NCI-H128 (cell line): Measurements from ENCODE around the gene OCEL1.
A peak's percentile ranks its signal among the peaks of the same experiment; 100 is the strongest.
"Not testable (repeated sequence)": the region's sequence is repeated elsewhere in the genome, so short reads cannot be mapped to it uniquely, and the experiment has no call there.

Experiments
- DNase-seq: peaks from one replicate; lab custom pipeline; 2025; ENCODE audit not compliant: unreplicated experiment; lab: John Stamatoyannopoulos, UW

Gene OCEL1, protein sequence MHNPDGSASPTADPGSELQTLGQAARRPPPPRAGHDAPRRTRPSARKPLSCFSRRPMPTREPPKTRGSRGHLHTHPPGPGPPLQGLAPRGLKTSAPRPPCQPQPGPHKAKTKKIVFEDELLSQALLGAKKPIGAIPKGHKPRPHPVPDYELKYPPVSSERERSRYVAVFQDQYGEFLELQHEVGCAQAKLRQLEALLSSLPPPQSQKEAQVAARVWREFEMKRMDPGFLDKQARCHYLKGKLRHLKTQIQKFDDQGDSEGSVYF

DNA sequence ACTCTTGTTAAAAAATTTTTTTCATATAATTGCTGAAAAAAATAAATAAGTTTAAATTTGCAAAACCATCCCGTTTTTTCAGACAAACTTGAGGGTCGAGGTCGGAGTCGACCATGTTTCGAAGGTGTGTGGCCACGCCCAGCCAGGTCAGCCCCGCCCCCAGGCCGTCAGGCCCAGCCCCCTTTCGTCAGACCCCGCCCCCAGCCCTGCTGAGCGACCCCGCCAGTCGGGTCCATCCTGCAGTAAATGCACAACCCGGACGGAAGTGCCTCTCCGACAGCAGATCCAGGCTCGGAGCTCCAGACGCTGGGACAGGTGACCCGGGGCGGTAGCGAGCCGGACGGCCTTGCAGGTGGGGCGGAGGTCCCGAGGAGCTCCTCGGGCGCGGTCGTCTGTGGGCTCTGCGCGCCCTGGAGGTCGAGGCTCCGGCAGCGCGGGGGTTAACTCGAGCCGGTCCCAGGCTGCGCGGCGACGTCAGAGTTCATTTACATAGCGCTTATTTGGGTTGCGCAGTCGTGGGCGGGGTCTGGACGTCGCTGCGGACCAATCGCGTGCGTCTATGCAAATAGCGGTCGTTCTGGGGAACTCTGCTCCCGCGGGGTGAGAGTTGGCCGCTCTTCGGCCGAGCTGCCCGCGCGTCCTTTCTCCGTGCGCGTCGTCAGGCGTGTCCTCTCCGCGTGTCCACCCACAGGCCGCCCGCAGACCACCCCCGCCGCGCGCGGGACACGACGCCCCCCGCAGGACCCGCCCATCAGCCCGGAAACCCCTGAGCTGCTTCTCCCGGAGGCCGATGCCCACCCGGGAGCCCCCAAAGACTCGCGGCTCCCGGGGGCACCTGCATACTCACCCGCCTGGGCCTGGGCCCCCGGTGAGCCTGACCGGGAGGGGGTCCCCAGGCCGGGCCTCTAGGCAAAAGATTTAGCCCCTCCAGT is at the start of gene OCEL1:
Gene OCEL1, plus strand, starts transcription at position 225 of the 932 bp plus-strand sequence. Its CDS starts 22 bp downstream, at position 247.
- peak; percentile 98 for DNase-seq

DNA sequence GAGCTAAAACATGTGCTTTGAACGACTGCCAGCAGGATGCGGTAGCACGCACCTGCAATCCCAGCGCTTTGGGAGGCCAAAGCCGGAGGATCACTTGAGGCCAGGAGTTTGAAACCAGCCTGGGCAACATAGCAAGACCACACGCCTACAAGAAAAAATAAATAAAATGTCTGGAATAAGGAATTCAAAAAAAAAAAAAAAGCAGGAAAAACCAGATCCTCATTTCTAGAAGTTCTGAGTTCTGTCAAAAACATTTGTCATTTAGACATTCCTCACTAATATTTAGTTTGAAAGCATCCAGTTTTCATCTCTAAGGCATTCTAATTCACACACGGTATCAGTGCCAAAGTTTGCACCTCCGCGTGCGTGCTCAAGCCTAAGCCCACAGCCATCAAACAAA is 47.7 kb upstream of the OCEL1 start:
- DNase-seq, result no peak

DNA sequence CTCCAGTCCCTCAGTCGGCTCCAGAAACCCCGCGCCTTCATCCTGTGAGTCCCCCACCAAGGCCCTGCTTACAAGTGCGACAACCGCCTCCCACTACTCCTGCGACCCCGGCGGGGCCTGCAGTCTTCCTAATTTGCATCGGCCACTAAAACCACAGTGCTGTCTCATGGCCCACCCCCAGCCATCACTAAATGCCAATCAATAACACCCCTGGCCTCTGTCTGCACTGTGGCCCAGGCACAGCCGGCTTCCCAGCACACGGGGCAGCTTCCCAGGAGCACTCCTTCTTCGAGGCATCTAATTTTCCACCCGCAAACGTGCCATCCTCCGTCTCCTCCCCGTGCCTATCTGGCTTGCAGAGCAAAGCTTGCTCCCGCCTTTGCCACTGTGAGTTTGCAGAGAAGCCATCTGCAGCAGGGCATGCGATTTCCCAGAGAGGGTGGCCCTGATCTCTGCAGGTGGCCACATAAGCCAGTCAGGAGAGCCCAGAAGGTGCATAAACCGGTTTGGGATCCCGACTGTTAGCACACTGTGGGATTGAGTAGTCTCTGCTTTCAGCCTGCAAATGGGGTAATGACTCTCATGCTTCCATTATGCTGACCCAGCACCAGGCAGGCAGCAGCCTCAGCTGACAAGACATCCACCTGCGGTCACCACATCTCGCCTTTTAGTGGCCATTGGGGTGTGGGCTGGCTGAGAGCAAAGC is 44.9 kb upstream of the OCEL1 start:
- DNase-seq, result no peak

DNA sequence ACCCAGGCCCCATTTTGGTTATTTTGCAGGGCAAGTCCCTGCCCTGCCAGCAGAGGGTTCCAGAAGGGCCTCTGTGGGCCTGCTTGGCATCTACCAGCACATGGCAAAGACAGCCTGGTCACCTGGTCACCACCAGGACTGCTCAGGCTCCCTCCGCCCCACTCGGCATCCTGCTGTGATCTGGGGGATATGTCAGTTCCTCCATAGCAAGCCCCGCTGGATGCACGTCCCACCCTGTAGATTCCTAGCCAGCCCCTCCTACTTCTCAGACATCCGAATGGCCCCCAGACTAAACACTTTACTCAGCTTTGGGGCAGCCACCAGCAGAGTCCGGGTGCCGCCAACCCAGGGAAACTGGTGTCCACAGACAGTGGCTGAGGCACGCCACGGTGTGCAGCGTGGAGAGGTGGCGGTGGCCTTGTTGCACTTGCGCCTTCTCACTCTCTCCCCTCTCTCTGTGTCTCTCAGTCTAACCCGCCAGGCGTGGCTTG is 42.7 kb upstream of the OCEL1 start:
- no peak for DNase-seq

DNA sequence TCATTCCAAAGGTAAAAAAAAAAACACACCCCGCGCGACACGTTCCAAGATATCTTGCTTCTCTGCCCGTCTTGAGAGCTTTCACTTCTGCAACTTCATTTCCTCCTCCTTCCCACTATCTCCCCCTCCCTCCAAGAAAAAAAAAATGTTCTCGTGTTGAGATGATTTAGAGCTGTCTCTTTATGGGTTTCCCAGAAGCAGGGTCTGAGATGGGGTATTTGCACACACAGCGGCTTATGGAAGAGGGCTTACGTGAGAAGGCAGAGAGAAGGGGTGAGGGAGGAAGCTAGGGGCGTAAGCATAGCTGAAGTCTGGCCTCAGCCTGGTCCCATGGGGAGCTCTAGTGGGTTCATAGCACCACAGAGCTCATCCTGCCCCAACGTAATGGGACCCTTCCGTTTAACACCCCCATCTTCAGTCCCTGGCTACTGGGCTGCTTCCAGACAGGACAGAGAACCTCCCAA is 42.1 kb upstream of the OCEL1 start:
- no peak for DNase-seq

DNA sequence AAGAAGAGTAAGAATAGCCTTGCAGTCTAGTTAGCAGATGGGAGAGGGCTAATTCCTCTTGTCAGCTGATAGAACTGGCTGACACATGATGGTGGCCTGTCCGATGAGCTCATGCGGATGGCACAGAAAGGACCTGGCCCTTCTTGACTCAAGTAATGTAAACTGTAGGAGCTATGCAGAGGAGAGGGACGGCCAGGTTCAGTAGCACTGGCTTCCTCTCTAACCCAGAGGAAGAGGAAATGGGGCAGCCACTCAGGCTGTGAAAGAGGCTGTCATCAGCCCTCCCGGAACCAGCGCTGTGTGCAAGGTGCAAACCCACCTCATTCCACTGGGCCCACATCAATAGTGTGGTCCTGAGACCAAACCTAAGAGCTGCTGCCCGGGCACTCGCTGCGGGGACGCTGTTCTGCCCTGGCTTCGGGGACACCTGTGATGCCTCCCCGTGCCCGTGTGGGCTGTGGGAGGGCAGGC is 41.6 kb upstream of the OCEL1 start:
- DNase-seq, result no peak

DNA sequence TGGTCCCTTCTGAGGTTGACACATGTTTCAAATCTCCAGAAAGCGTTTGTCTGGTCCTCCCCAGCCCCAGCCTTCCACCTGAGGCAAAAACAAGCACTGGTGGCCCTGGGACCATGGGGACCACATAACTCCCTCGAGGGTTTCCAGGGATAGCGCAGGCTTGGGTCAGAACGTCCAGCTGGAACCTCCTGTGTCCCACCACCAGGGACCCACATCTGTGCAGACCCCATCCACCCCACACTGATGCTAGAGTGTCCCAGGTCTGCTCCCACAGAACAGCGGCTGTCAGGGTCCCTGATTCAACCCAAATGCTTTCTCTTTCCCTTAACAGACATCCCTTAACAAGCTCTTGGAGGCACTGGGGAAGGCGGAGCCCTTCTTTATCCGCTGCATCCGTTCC is 40.4 kb upstream of the OCEL1 start:
- no peak for DNase-seq

DNA sequence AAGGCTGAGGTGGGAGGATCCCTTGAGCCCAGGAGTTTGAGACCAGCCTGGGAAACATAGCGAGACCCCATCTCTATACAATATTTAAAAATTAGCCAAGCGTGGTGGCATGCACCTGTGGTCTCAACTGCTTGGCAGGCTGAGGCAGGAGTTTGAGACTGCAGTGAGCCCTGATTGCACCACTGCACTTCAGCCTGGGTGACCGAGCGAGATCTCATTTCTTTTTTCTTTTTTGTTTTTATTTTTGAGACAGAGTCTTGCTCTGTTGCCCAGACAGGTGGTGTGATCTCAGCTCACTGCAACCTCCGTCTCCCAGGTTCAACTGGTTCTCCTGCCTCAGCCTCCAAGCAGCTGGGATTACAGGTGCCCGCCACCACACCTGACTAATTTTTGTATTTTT is 34.3 kb upstream of the OCEL1 start:
- DNase-seq, result not testable (repeated sequence)

DNA sequence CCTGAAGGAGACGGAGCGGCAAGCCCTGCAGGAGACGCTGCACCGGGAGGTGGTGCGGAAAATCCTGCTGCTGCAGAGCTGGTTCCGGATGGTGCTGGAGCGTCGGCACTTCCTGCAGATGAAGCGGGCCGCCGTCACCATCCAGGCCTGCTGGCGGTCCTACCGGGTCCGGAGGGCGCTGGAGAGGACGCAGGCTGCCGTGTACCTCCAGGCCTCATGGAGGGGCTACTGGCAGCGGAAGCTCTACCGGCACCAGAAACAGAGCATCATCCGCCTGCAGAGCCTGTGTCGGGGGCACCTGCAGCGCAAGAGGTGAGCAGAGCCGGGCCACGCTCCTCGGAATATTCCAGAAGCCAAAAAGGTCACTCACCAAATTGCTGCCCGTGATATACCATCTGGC is 33.3 kb upstream of the OCEL1 start:
- no peak for DNase-seq

DNA sequence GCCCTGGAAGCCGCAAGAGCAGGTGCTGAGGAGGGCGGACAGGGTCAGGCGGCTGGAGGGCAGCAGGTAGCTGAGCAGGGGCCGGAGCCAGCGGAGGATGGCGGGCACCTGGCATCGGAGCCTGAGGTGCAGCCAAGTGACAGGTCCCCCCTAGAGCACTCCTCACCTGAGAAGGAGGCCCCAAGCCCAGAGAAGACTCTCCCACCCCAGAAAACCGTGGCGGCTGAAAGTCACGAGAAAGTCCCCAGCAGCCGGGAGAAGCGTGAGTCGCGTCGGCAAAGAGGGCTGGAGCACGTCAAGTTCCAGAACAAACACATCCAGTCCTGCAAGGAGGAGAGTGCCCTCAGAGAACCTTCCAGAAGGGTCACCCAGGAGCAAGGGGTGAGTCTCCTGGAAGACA is 31.4 kb upstream of the OCEL1 start:
- DNase-seq, result no peak

DNA sequence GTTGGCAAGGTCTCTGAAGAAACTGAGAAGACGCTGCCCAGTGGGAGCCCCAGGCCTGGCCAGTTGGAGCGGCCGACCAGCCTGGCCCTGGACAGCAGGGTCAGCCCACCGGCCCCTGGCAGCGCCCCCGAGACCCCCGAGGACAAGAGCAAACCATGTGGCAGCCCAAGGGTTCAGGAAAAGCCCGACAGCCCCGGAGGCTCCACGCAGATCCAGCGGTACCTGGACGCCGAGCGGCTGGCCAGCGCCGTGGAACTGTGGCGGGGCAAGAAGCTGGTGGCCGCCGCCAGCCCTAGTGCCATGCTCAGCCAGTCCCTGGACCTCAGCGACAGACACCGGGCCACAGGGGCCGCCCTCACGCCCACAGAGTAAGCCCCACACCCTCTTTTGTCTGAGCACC is 30.9 kb upstream of the OCEL1 start:
- DNase-seq, result no peak

DNA sequence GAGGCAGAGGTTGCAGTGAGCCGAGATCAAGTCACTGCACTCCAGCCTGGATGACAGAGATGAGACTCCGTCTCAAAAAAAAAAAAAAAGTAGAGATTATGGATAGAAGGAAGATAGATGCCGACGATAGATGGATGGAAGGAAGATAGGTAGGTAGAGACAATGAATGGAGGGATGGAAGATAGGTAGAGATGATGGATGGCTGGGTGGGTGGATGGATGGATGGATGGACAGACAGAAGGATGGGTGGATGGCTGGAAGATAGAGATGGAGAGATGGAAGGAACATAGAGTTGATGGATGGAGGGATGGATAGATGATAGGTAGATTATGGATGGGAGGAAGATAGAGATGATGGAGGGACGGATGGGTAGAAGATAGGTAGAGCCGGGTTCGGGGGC is 29.4 kb upstream of the OCEL1 start:
- no peak for DNase-seq

DNA sequence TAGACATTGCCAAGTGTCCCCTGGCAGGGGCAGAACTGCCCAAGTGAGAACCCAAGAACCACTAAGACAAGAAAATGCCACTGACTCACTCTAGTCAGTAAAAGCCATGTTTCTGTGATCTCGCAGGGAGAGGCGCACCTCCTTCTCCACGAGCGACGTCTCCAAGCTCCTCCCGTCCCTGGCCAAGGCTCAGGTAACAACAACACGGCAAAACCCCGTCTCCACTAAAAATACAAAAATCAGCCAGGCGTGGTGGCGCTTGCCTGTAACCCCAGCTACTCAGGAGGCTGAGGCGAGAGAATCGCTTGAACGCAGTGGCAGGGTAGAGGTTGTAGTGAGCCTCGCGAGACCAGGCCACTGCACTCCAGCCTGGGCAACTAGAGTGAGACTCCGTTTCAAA is 28.4 kb upstream of the OCEL1 start:
- DNase-seq, result no peak

DNA sequence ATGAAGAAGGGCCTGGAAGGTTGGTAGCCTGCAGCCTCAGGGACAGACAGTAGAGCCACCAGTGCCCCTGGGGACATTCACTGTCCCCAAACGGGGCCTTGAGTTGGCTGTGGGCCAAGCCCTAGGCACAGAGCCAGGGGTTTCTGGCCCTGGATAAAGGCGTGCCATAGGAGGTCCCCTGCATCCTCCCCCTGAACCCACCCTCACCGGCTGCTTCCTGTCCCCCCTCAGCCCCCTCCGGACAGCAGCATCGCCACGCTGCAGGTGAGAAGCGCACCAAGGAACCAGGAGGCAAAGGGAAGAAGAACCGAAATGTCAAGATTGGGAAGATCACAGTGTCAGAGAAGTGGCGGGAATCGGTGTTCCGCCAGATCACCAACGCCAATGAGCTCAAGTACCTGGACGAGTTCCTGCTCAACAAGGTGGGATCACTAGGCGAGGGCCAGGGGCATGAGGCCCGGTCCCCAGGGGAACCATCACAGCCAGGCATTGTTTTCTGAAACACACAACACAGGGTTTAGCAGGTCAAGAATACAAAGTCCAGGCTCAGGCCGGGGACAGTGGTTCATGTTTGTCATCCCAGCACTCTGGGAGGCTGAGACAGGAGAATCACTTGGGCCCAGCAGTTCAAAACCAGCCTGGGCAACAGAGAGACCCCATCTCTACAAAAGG is 25.5 kb upstream of the OCEL1 start:
- DNase-seq, result no peak

DNA sequence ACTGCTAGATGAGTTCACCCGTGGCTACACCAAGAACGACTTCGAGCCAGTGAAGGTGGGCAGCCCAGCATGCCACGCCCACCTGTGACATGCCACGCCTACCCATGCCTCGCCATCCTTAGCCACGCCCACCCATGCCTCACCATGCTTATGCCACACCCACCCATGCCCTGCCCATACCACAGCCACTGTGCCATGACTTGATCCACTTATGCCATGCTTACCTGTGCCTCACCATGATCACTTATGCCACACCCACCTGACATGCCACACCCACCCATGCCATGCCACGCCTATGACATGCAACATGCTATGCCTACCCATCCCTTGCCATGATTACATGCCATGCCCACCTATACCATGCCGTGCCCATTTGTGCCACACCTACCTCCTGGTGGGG is 23.8 kb upstream of the OCEL1 start:
- no peak for DNase-seq

DNA sequence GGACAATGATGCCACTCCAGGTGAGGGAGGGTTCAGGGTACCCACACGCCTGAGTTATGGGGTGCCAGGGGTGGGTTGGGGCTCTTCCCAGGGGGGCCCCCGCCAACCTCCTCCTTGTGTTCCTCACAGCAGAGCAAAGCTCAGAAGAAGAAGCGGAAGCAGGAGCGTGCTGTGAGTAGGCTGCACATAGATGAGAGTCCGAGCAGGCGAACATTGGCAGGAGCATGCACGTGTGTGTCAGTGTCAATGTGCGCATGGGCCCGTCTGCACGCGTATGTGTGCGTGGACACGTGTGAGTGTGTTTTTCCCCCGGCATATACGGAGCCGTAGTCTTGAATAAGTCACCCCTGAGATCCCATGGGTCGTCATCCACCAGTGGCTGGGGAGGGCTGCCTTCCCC is 23.3 kb upstream of the OCEL1 start:
- no peak for DNase-seq

DNA sequence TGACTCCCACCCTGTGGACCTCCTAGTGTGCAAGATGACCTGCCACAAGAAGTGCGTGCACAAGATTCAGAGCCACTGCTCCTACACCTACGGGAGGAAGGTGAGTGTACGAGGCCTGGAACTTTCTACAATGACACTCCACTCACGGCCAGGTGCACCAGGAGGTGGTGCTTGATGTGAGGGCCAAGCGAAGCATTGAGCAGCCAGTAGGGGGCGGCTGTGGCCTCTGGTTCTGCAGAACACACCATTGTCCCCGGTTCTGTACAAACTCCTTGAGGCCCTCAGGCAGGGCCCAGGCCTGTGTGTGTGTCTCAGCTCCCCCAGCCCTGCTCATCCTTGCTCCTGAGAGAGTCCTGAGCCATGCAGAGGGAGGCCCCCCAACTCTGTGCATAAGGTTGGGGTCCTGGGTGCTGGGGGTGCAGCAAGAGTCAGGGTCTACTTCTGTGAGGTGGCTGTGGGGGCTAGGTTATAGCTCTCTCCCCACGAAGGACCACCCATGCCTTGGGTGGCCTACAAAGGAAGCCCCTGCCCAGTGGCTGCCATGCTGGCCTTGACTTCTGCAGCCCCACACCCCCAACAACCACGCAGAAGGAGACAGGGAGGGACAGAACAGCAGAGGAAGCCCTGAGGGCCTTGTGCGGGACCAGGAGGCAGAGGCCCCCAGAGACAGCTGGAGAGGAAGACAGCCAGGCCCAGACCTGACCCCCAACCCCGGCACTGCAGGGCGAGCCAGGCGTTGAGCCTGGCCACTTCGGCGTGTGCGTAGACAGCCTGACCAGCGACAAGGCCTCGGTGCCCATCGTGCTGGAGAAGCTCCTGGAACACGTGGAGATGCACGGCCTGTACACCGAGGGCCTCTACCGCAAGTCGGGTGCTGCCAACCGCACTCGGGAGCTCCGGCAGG is 20.5 kb upstream of the OCEL1 start:
- DNase-seq, result no peak

DNA sequence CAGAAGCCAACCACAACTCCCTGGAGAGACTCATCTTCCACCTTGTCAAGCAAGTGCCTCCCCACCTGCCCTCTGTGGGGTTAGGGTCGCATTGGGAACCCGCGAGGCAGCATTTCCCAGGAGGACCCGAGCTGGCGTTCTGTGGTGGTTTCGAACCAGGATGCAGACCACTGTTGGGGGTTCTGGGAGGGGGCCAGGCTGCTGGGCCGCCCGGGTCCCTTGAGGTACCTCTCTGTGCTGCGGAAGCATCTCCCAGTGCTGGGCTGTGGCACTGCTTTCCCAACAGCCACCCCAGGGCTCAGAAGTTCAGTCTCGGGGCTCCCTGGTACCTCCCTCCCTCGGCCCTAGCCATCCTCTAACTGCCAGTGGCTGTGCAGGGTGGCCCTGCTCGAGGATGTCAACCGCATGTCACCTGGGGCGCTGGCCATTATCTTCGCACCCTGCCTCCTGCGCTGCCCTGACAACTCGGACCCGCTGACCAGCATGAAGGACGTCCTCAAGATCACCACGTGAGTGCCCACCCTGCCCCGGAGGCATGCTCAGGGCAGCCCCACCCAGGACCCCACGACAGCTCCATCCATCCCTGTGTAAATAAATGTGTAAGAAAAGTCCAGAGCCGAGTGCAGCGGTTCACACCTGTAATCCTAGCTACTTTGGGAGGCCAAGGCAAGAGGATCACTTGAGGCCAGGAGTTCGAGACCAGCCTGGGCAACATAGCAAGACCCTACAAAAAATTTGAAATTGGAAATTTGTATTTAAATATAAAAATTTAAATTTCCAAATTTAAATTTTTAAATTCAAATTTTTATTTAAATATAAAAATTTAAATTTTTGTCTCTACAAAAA is 19.1 kb upstream of the OCEL1 start:
- DNase-seq, result no peak
